Ramos (cell line): ENCODE measurements around the gene WWOX.

Experiments used
- in situ Hi-C: fragments of 300-500 bp; cut with MboI; formaldehyde crosslinking; loops from one replicate; pipeline ENCODE4 v1.14.3; 2022; ENCODE audit warnings: low sequenced_read_pairs; ENCODE audit not compliant: unreplicated experiment

The WWOX gene

GRCh38 chr16:78215222-78215621 lies 115.8 kb downstream of the WWOX start:
- in situ Hi-C loops: no loop called here

GRCh38 chr16:78216166-78216745 lies 116.8 kb downstream of the WWOX start:
- in situ Hi-C loops: no loop called here

GRCh38 chr16:78217276-78217675 lies 117.8 kb downstream of the WWOX start:
- in situ Hi-C loops: no loop called here

DNA sequence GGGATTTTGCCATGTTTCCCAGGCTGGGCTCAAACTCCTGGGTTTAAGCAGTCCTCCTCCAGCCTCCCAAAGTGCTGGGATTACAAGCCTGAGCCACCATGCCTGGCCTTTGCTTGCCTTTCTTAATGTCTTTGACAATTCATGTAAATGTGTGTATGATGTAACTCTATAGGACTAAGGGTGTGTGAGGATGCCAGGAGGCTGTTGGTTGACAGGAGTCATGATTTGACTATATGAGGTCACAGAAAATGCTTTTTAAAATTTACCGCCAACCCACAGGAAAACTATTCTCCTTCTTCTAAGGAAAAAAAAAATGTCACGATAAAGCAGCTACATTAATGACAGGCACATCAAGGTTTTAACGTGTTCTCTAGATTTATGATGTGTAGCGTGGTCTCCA lies 118.8 kb downstream of the WWOX start:
- in situ Hi-C loops: no loop called here

- in situ Hi-C loops: no loop called here
Observed at GRCh38 chr16:78218856-78219651, 119.6 kb downstream of the WWOX start.

DNA sequence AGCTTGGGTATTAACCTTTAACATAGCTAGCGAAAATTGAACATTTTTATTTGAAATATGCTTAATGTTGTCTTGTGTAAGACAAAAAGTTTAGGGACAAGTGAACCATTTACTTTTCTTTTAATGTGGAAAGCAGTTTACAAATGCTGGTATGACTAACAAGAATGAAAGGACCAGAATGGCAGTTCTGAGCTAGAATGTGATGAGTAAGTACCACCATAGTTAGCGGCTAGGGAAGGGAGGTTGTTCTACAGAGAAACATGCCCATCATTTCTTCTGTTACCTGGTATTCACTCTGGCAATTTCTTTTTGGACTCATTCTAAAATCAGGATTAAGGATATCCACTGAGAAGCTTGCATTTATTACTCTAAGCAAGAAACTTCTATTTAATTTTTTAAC lies 121.1 kb downstream of the WWOX start:
- in situ Hi-C loops: no loop called here

- in situ Hi-C loops: no loop called here
Observed at GRCh38 chr16:78221892-78222291, 122.4 kb downstream of the WWOX start.

DNA sequence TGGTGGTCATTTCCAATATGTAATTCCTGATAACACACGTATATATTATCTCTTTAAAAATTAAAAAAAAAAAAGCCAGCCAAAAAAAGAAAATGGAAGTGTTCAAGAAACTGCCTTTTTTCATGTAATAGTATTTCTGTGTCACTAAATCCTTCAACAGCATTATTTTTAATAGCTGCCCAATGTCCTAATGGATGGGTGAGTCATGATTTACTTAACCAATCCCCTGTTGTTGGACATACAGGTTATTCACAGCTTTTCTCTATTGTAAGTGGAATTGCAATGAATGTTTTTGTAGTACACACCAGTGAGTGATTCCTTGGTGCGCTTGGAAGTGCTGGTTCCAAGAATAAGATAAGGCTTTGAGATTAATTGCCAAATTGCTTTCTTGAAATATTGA lies 124.9 kb downstream of the WWOX start:
- in situ Hi-C loops: no loop called here

GRCh38 chr16:78225919-78226318 lies 126.5 kb downstream of the WWOX start:
- in situ Hi-C loops: no loop called here

GRCh38 chr16:78227855-78228254 lies 128.4 kb downstream of the WWOX start:
- in situ Hi-C loops: no loop called here

DNA sequence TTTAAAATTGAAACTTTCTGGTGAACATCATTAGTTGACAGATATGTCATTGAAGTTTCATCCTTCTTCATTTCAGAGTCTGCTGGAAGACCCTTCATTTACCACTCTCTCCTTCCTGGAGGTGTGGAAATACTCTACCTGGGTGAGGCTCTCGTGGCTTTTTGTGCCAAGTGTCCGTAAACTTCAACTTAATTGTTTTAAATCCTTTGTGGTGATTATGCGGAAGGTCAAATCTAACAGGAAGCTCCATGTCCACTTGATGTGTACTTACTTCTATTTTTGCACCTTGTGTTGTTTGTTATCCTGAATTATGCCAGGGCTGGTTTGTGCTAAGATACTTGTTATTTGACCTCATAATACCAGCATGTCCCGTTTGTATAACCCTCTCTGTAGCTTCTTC lies 129.2 kb downstream of the WWOX start:
- in situ Hi-C loops: no loop called here

DNA sequence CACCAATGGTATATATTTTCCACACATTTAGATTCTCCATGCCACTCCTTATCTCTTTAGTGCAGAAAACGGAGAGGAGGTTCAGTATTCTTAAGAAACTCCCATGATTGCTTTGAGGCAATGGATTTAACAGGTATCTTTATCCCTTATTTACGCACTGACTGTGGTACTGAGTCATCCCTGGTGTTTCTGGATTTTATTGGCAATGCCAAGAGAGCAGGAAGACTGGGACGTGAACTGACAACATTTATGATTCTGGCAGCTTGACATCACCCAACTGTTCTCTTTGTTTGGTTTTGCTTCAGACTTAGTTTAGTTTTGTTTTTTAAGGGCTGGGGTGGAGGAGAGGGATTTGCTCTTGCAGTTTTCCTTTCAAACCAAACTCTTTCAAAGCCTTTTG lies 131.4 kb downstream of the WWOX start:
- in situ Hi-C loops: loop anchor here (10.0 kb wide), 1 partner anchor 106 kb away; no protein-coding TSS in a partner anchor

- in situ Hi-C loops: loop anchor here (10.0 kb wide), 1 partner anchor 110 kb away; no protein-coding TSS in a partner anchor
Observed at GRCh38 chr16:78235168-78235800, 135.8 kb downstream of the WWOX start.

- in situ Hi-C loops: loop anchor here (10.0 kb wide), 1 partner anchor 111 kb away; no protein-coding TSS in a partner anchor
Observed at GRCh38 chr16:78235876-78236275, 136.4 kb downstream of the WWOX start.

DNA sequence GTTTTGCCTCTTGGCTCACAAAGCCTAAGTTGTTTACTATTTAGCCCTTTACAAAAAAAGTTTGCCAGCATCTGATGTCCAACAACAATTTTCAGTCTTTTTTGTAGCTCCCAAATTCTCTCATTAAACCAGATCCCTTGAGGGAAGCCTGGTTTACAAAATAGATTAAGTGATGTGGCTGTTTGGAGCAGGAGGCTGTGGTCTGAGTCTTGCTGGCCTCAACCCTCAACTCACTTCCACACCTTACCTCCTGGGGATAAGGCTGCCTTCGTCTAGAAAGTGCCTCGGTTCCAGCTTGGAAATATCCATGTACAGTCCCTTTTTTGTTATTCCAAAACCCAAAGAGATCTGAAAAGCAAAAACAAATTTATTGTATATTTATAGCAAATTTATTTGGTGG lies 138.4 kb downstream of the WWOX start:
- in situ Hi-C loops: loop anchor here (10.0 kb wide), 1 partner anchor 113 kb away; no protein-coding TSS in a partner anchor

DNA sequence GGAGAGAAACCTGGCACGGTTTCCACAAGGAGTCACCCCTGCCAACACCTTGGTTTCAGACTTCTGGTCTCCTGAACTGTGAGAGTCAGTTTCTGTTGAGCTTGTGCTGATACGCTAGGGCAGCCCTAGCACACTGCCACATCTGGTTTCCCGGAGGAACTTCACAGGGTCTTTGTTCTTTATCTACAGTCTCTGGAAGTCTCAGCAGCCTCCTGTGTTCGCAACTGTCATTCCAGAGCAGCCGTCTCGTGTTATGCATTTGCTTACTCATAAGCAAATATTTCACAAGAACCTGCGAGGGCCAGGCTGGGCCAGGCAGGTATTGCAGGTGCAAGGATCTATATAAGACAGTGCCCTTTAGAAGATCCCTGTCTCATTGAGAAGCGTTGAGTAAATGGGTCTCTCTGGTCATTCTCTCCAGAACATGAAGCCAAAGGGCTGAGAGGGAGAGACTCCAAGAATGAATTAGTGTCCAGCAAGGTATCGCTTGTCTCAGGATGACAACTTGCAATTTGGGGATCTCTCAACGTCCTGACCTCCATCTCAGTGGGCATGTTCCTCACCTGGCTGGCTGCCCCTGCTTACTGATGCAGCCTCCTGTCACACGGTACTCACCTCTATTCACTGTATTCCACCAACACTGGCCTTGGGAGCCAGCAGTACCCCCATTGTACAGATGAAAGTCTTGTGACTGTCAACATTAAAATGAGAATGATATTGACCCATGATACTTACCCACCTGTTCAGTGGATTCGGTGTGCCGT lies 141.2 kb downstream of the WWOX start:
- in situ Hi-C loops: no loop called here

GRCh38 chr16:78242239-78242630 lies 142.8 kb downstream of the WWOX start:
- in situ Hi-C loops: no loop called here

DNA sequence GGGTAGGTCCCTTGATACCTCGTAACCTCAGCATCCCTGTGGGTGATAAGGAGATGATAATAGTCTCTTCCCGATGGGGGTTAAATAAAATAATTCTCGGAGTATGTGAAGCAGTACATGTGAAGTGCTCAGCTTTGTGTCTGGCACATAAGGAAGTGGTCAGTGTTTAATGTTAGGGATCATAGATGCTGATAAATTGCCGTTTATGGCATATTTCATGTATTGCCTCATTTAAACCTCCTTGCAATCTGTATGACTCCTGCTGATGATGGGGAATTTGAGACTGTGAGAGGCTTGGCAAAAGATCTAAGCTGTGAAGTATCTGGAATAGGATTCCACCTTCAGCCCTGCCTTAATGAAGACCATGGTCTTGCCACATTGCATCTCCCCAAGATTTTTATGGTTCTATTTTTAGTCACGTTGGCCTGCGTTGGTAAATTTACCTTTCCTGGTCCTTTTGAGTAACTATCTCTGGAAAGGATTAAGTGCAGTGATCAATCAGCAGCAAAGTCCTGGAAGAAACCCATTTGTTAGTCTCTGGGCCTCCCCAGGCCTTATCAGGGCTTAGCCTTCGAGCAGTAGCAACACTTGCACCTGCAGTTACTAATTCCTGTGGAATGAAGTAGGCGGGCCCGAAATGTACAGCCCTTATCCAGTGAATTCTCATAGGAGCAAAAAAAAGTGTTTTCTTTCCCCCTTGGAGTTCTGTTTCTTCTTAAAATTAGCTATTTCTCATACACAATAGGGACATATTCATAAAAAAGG lies 144.9 kb downstream of the WWOX start:
- in situ Hi-C loops: no loop called here

DNA sequence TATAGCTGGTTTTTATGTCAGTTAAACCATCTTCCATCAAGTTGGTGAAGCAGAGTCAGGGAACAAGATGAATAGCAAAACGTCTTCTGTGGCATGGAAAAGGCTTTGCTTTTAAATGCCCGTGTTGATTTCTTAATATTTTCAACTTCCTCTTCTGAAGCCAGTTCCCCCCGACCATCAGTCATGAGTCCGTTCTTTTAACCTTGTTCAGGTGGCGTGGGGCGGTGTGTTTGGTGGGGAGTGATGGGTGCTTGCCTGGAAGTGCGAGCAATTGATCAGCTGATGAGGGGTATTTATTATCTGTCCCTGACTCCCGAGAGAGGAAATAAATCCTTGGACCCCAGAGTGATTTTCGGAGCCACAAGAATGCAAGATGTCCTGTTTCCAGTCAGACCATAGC lies 147.1 kb downstream of the WWOX start:
- in situ Hi-C loops: no loop called here

GRCh38 chr16:78249056-78249455 lies 149.6 kb downstream of the WWOX start:
- in situ Hi-C loops: no loop called here
